T1000 (cell line): ENCODE measurements around the gene ARMC2.
"Not testable (repeated sequence)": the region's sequence is repeated elsewhere in the genome, so short reads cannot be mapped to it uniquely, and the experiment has no call there.

Experiments
- DNase-seq: peaks from one replicate; lab custom pipeline; 2025; ENCODE audit warnings: mixed read lengths; lab: John Stamatoyannopoulos, UW

The ARMC2 gene, protein sequence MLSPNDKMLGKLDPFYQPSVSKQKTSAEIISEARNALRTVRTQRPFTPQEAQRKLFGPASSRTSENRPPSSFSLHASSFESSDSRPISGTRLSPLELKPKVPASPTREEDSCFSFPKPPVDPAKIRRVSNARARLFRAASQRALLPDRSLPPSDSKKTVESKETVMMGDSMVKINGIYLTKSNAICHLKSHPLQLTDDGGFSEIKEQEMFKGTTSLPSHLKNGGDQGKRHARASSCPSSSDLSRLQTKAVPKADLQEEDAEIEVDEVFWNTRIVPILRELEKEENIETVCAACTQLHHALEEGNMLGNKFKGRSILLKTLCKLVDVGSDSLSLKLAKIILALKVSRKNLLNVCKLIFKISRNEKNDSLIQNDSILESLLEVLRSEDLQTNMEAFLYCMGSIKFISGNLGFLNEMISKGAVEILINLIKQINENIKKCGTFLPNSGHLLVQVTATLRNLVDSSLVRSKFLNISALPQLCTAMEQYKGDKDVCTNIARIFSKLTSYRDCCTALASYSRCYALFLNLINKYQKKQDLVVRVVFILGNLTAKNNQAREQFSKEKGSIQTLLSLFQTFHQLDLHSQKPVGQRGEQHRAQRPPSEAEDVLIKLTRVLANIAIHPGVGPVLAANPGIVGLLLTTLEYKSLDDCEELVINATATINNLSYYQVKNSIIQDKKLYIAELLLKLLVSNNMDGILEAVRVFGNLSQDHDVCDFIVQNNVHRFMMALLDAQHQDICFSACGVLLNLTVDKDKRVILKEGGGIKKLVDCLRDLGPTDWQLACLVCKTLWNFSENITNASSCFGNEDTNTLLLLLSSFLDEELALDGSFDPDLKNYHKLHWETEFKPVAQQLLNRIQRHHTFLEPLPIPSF

GRCh38 chr6:108848116-108848868 is at the start of gene ARMC2:
ARMC2 (plus strand) TSS chr6:108848422; CDS start chr6:108854268, 5,846 bp downstream.
- DNase-seq = peak; percentile 92

GRCh38 chr6:108798670-108799353 is 49.4 kb upstream of the ARMC2 start:
- DNase-seq = no peak

DNA sequence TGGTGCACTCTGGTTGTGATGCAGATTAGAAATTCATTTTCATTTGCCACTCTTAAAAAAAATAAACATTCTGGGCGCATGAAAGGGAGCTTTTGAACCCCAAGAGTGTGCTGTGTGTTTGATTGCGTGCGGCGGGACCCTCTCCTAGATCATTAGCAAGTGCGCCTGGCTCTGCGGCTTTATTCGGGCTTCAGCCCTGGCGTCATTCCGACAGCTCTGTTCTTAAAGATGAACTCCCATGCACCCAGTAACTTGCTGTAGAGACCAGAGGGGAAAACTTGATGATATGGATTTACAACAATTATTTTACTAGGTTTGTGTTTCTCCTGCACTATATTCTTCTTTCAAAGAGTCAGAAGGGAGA is 48.9 kb upstream of the ARMC2 start:
- DNase-seq = no peak

- no peak for DNase-seq
Measured at GRCh38 chr6:108799791-108800190, 48.4 kb upstream of the ARMC2 start.

DNA sequence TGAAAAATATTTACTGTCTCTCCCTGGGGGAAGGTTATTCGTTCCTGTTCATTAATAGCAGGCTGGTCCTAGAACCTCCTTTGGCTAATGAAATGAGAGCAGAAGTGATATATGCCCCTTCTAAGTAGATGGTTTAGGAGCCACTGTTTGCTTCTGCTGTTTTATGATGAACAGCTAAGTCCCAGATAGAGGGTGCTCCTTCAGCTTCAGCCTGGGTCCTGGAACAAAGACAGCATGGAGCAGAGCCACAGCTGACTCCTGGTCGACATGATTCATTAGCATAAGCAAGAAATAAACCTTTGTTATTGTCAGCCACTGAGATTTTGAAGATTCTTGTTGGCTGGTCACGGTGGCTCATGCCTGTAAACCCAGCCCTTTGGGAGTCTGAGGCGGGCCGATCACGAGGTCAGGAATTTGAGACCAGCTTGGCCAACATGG is 47.8 kb upstream of the ARMC2 start:
- no peak for DNase-seq

DNA sequence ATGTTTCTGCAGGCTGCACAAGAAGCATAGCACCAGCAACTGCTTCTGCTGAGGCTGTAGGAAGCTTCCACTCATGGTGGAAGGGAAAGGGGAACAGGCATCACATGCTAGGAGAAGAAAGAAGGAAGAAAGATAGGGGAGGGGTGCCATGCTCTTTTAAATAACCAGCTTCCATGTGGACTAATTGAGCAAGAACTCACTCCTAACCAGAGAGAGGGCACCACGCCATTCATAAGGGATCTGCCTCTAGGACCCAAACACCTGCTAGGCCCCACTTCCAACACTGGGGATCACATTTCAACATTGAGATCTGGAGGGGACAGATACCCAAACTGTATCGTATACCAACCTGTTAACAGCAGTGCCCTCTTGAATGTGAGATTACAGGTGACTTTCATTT is 46.9 kb upstream of the ARMC2 start:
- no peak for DNase-seq

DNA sequence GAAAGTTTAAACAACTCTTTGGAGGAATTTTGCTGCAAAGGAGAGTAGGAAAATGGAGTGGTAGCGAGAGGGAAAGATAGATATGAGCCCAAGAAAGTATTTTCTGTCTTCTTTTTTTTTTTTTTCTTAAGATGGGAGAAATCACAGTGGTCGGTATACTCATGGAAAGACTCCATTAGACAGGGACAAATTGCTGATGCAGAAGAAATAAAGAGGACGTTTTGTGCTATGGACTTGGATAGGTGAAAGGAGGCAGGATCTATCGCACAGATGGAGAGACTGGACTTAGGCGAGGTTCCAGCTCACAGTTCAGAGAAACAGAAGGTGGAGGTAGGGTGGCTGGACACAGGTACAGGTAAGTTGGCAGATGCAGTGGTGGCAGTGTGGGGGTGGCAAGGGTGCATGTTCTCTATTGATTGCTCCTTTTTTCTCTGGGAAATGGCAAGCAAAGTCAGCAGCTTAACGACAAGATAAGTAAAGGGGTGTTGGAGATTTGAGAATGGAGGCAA is 44.2 kb upstream of the ARMC2 start:
- no peak for DNase-seq

DNA sequence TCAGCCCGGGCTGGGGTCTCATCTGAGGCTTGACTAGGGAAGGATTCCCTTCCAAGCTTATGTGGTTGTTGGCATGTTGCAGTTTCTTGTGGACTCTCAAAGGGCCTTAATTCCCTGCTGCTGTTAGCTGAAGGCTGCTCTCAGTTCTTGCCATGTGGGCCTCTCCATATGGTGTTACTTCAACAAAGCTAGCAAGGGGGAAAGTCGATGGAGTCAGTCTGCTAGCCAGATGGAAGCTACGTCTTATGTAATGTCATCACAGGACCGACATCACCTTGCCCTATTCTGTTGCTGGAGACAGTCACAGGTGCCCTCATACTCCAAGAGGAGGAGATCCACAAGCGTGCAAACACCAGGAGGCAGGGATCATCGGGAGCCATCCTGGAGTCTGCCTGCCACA is 43.3 kb upstream of the ARMC2 start:
- DNase-seq = no peak

DNA sequence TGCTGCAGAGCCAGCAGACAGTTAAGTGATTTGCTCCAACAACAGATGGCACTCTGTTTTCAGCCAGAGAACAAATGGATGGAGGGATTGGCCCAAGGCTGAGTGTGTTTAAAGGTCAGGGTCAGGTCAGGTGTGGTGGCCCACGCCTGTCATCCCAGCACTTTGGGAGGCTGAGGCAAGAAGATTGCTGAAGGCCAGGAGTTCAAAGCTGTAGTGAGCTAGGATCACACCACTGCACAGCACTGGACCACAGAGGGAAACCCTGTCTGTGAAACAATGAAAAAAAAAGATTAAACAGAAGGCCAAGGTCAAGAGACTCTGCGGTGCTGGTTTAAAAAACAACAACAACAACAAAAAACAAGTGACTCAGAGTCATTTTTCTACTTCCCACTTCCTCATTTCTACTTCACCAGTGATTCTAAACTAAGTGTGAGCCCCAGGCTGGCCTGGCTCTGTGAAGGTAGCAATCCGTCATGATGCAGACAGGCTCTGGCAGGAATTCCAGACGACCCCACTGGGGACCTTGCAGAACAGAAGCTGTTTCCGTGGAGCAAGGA is 42.5 kb upstream of the ARMC2 start:
- no peak for DNase-seq

DNA sequence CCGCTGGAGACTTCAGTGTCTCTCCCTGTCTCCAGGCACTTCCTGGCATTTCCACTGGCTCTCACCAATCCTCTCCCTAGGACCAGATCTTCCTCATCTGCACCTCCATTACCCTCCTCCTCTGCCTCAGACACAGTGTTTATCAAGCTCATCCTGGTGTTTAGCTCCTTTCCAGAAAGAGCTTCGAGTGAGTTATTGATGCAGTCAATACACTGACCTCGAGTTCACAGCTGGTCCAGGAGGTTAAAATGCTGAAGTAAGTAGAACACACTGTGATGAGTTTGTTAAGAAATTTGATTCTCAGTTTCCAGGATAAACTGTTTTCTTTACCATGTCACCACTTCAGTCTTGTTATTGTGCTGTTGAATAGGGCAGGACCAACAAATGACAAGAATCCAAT is 42.1 kb upstream of the ARMC2 start:
- DNase-seq = no peak

DNA sequence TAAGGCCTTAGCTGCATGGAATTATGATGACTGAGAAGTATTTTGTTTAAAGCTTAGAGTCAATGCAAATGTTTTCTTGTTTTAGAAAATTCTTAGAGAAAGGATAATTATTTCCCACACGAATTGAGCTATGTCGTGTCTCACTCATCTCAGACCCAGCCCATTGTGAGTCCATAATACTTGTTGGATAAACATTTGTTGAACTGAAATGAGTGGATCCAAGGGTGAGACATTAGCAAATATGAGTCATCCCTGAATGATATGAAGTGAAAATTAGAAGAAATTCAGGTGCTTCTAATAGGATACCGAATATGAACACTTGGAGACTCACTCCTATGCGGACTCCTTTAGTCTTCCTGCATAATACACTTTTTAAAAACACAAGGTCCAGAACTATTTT is 41.6 kb upstream of the ARMC2 start:
- DNase-seq = no peak

DNA sequence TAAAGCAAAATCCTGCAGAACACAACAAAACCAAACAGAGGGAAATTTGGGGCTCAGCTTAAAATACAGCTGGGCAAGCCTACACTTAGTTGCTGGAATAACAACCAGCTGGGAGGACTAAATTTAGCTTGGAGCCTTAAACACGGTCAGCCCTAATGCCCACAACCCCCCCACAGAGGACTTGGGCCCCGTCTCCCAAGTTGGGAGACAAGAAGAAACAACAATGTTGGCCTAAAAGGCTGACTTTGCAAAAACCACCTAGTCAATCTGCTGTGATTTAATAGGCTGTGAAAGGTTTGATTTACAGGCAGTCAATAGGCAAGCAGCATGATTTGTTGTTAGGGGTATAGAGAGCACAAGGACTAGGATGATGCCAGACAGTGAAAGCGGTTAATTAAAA is 40.3 kb upstream of the ARMC2 start:
- no peak for DNase-seq

DNA sequence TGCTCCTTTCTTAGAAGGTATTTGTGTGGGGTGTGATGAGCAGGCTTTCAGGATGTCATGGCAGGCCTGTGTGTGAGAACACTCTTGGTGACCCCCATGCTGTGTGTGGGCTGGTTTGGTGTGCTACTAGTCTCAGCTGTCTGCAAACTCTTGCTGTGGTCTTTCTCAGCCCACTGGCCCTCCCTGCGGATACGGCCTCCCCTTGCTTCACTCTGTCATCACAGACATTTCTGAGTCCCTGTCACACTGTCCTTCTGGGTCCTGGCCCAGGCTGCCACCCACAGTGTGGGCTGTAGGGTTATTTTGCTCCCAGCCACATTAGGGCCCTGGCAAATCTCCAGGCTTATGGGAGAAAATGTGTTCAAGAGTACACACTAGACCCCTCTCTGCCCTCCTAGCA is 39.0 kb upstream of the ARMC2 start:
- no peak for DNase-seq

DNA sequence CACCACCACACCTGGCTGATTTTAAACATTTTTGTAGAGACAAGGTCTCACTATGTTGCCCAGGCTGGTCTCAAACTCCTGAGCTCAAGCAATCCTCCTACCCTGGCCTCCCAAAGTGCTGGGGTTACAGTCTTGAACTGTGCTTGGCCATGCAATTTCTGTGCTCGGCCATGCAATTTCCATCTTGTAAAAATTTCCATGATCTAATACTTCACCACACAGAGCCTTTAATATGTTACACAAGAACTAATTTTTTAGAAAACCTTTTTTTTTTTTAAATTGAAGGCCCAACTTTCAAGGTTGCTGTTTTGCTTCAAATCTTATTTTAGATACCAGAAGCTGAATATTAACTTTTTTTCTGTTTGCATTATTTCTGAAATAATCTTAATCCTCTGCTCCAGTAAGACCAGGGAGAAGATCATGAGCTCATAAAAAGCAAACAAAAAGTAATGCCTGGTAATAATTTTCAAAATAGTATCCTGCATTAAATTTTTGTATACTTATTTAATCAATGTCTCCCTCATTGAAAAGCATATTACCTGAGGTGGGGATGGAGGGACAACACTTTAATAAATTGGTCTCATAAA is 38.1 kb upstream of the ARMC2 start:
- DNase-seq = no peak

GRCh38 chr6:108811490-108811889 is 36.7 kb upstream of the ARMC2 start:
- no peak for DNase-seq

- not testable (repeated sequence) for DNase-seq
Measured at GRCh38 chr6:108813218-108813617, 35.0 kb upstream of the ARMC2 start.

GRCh38 chr6:108817276-108817675 is 30.9 kb upstream of the ARMC2 start:
- not testable (repeated sequence) for DNase-seq

DNA sequence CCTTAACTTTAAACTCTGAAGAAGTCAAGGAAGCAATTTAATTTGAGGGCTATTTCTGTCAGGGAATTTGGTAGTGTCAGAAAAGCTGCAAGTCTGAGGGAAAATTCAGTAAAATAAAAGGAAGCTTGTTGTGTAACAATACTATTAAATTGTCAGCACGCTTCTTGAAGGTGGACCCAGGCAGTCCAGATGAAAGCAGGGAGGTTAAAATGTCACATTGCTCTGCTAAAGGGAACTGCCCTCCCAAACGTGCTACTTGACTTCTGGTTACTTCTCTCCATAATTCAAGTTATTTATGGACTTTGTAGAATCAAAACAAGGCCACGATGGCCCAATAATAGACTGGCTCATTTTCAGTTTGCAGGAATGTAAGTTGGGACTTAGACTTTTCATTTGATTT is 28.2 kb upstream of the ARMC2 start:
- no peak for DNase-seq

GRCh38 chr6:108822401-108822800 is 25.8 kb upstream of the ARMC2 start:
- no peak for DNase-seq

- no peak for DNase-seq
Measured at GRCh38 chr6:108825326-108825725, 22.9 kb upstream of the ARMC2 start.

GRCh38 chr6:108831104-108831503 is 17.1 kb upstream of the ARMC2 start:
- no peak for DNase-seq
